ENCODE results near the gene ZNF800. TPM values are rescaled to one million over a fixed set of nuclear protein-coding genes. Genes with fewer than 3 reads are reported as not detected.

The ZNF800 gene
- total and polyA plus RNA-seq, 2 experiments from 2014 or later, result 16.9 to 20.8 TPM

DNA sequence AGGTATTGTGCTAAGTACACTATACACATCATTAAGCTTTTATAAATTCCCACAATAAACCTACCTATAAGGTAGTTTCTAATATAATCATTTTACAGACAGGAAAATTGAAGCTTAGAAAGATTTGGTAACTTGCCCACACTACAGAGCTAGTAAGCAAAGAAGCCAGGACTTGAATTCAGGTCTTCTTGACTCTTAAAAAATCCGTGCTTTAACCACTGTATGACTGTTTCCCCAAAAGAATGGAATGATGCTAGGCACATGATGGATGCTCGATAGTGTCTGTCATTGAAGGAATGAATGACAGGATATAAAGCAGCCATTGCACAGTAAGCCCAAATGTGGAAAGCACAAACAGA lies 26.6 kb downstream of the ZNF800 start:
- H3K36me3 ChIP-seq (ENCODE audit: low read depth), result peaks cover 26% of the 10 kb centered on the region
- DNase-seq, result no peak
- H3K9me3 ChIP-seq (ENCODE audit: low read depth), result no peaks in the 10 kb centered on the region
- H3K4me1 ChIP-seq (ENCODE audit: insufficient read depth), result no peaks in the 10 kb centered on the region
- no peak overlapping the region for H2AFZ ChIP-seq
- no peaks in the 10 kb centered on the region for H3K9me2 ChIP-seq (ENCODE audit: insufficient read depth)
- WGBS, 2 experiments (ENCODE audit: low coverage in 1 of 2, low lambda C conversion rate in 2 of 2, missing lambda C conversion rate in 2 of 2), result 85 to 91% methylated on average over 2 of the region's 2 CpGs
- H3K27ac ChIP-seq, result no peak overlapping the region
- TF ChIP-seq EZH2 (IDR thresholded peaks at IDR 0.05; ENCODE audit: insufficient read depth, poor library complexity, severe bottlenecking), result no peak
- no peak for TF ChIP-seq EZH2phosphoT487 (IDR thresholded peaks at IDR 0.05; ENCODE audit: insufficient read depth, low read depth)
- H3K27me3 ChIP-seq (replicated peaks; ENCODE audit: insufficient read depth), result no peaks in the 10 kb centered on the region
- H3K4me3 ChIP-seq, result no peak overlapping the region
- peaks cover 99% of the 10 kb centered on the region for H3K79me2 ChIP-seq (ENCODE audit: insufficient read depth)
- no peak overlapping the region for H3K9ac ChIP-seq
- H3K4me2 ChIP-seq (ENCODE audit: unreplicated experiment), result no peak overlapping the region
- peaks cover 12% of the 10 kb centered on the region; the same call in 1 of the 2 replicates for H4K20me1 ChIP-seq (ENCODE audit: insufficient read depth)
- in situ Hi-C loops (cut with MboI), result no loop called here
- H3F3A ChIP-seq (ENCODE audit: insufficient read depth), result 0 out of 2 replicates have a peak, but pooled peaks cover 9% of the 10 kb centered on the region

DNA sequence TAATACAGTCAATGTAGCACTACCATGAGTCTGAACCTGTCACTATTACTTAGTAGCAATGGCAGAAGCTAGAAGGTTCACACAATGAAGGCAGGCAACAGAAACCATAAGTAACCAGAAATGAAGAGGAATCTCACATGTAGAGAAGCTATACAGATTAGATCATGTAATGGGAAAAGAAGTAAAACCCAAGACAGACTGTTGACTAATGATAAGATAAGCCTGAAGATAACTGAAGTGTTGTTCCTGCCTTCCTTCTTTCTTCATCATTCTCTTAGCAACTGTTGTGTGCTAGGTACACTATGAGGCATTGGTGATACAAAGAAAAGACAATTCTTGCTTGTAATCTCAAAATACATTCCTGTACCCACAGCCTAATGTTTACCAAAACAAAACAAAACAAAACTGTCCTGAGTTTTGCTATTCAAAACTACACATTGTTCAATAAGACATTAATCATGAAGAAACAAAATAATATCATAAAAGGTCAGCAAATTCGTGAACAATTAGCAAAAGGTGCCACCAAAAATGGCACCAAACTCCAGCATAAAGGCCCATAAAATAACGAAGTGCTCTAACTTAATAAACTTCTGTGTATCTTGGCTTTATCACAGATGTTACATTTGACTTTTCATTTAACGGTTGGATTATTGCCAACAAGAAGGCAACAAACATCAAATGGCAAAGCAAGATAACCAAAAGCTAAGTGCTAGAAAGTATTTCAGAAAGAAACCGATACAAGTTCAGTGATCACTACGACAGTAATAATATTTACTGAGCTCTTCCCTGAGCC lies 27.1 kb downstream of the ZNF800 start:
- Histone ChIP-seq H4K20me1 (ENCODE audit: insufficient read depth) (peaks cover 12% of the 10 kb centered on the region; the same call in 1 of the 2 replicates), H3K9ac (no peak overlapping the region), H3K9me2 (ENCODE audit: insufficient read depth) (no peaks in the 10 kb centered on the region), H3K9me3 (ENCODE audit: low read depth) (no peaks in the 10 kb centered on the region), H3K27ac (no peak overlapping the region), H3K4me2 (ENCODE audit: unreplicated experiment) (no peak overlapping the region), H3K27me3 (replicated peaks; ENCODE audit: insufficient read depth) (no peaks in the 10 kb centered on the region), H3K79me2 (ENCODE audit: insufficient read depth) (peaks cover 99% of the 10 kb centered on the region), H3K4me1 (ENCODE audit: insufficient read depth) (no peaks in the 10 kb centered on the region), H3F3A (ENCODE audit: insufficient read depth) (0 out of 2 replicates have a peak, but pooled peaks cover 9% of the 10 kb centered on the region), H3K36me3 (ENCODE audit: low read depth) (peaks cover 24% of the 10 kb centered on the region), H2AFZ (no peak overlapping the region), H3K4me3 (no peak overlapping the region)
- WGBS, 2 experiments (ENCODE audit: low coverage in 1 of 2, low lambda C conversion rate in 2 of 2, missing lambda C conversion rate in 2 of 2), result 93 to 99% methylated on average over 5 of the region's 5 CpGs
- no peak for DNase-seq
- in situ Hi-C loops (cut with MboI), result no loop called here
- TF ChIP-seq EZH2phosphoT487 (IDR thresholded peaks at IDR 0.05; ENCODE audit: insufficient read depth, low read depth), result no peak
- TF ChIP-seq EZH2 (IDR thresholded peaks at IDR 0.05; ENCODE audit: insufficient read depth, poor library complexity, severe bottlenecking), result no peak

DNA sequence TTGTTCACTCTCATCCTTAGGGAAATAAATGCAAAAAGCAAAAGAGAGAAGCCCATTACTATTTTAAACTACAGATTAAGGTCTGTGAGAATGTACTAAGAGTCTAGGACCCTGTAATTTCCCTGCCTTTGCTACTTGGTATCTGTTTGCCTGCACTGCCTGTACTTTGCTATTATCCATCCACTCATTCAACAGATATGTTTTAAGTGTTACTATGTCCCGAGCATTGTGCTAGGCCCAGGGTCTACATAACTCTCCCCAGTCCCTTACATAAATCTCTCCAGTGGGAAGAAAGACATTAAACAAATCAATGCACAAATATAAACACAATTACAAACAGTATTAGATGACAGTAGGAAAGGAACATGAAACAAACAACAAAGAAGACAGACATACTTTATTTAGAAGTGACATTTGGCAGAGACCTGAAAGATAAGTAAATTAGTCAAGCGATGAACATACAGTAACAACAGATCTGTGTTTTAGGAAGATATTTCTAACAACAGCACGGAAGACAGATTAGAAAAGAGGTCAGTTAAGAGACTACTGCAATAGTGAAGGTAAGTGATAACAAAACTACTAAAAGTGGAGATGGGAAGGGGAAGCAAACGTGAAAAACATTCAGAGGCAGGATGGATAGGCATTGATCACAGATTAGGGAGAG lies 30.0 kb downstream of the ZNF800 start:
- Histone ChIP-seq H3K36me3 (ENCODE audit: low read depth) (peaks cover 22% of the 10 kb centered on the region), H2AFZ (no peak overlapping the region), H3K27me3 (replicated peaks; ENCODE audit: insufficient read depth) (no peaks in the 10 kb centered on the region), H3K9me3 (ENCODE audit: low read depth) (no peaks in the 10 kb centered on the region), H4K20me1 (ENCODE audit: insufficient read depth) (peaks cover 12% of the 10 kb centered on the region; the same call in 1 of the 2 replicates), H3K9me2 (ENCODE audit: insufficient read depth) (no peaks in the 10 kb centered on the region), H3F3A (ENCODE audit: insufficient read depth) (0 out of 2 replicates have a peak, but pooled peaks cover 9% of the 10 kb centered on the region), H3K79me2 (ENCODE audit: insufficient read depth) (peaks cover 99% of the 10 kb centered on the region), H3K4me3 (no peak overlapping the region), H3K4me1 (ENCODE audit: insufficient read depth) (no peaks in the 10 kb centered on the region), H3K4me2 (ENCODE audit: unreplicated experiment) (no peak overlapping the region), H3K27ac (no peak overlapping the region), H3K9ac (no peak overlapping the region)
- DNase-seq, result no peak
- in situ Hi-C loops (cut with MboI), result no loop called here
- no peak for TF ChIP-seq EZH2phosphoT487 (IDR thresholded peaks at IDR 0.05; ENCODE audit: insufficient read depth, low read depth)
- no peak for TF ChIP-seq EZH2 (IDR thresholded peaks at IDR 0.05; ENCODE audit: insufficient read depth, poor library complexity, severe bottlenecking)
- 87 to 90% methylated on average over 4 of the region's 4 CpGs for WGBS, 2 experiments (ENCODE audit: low coverage in 1 of 2, low lambda C conversion rate in 2 of 2, missing lambda C conversion rate in 2 of 2)

DNA sequence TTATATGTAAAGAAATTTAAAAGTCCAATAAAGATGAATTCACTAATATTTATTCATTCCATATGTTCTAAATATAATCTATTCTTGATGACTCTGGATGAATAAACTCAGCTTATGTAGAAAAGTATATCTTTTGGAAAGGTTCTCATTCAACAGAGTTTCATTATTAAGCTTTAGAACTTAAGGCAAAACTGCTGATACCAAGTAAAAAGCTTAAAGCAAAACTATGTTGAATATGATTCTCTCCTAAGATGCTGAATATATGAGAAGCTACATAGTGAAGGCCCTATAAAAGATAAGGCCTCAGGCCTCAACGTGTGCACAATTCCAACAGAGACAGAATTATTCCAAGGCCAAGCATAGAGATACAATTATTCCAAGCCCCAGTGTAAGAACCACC lies 30.8 kb downstream of the ZNF800 start:
- H4K20me1 ChIP-seq (ENCODE audit: insufficient read depth), result peaks cover 12% of the 10 kb centered on the region; the same call in 1 of the 2 replicates
- TF ChIP-seq EZH2phosphoT487 (IDR thresholded peaks at IDR 0.05; ENCODE audit: insufficient read depth, low read depth) (no peak), EZH2 (IDR thresholded peaks at IDR 0.05; ENCODE audit: insufficient read depth, poor library complexity, severe bottlenecking) (no peak)

More for the DNA sequence above, 30.8 kb downstream of the ZNF800 start:
- H3K4me2 ChIP-seq (ENCODE audit: unreplicated experiment), result no peak overlapping the region
- 0 out of 2 replicates have a peak, but pooled peaks cover 9% of the 10 kb centered on the region for H3F3A ChIP-seq (ENCODE audit: insufficient read depth)
- no peak overlapping the region for H3K4me3 ChIP-seq
- H3K4me1 ChIP-seq (ENCODE audit: insufficient read depth), result no peaks in the 10 kb centered on the region
- H3K9me3 ChIP-seq (ENCODE audit: low read depth), result no peaks in the 10 kb centered on the region
- no peak for DNase-seq
- H3K79me2 ChIP-seq (ENCODE audit: insufficient read depth), result peaks cover 95% of the 10 kb centered on the region
- no peaks in the 10 kb centered on the region for H3K27me3 ChIP-seq (replicated peaks; ENCODE audit: insufficient read depth)
- H3K36me3 ChIP-seq (ENCODE audit: low read depth), result peaks cover 22% of the 10 kb centered on the region
- H2AFZ ChIP-seq, result no peak overlapping the region
- no peak overlapping the region for H3K9ac ChIP-seq
- in situ Hi-C loops (cut with MboI), result no loop called here
- 48 to 60% methylated on average over 1 of the region's 1 CpG for WGBS, 2 experiments (ENCODE audit: low coverage in 1 of 2, low lambda C conversion rate in 2 of 2, missing lambda C conversion rate in 2 of 2)
- no peaks in the 10 kb centered on the region for H3K9me2 ChIP-seq (ENCODE audit: insufficient read depth)
- H3K27ac ChIP-seq, result no peak overlapping the region

All from GM23248 (cell line).